HuH-7 (cell line): ENCODE data around the gene HEPN1.

ENCODE experiments used
- DNase-seq: peaks from one replicate; pipeline ENCODE4 v3.0.0; 2011; ENCODE audit warnings: low spot score

HEPN1 gene

GRCh38 chr11:124899383-124900145, 19.5 kb upstream of the HEPN1 start:
- DNase-seq, result no peak

- DNase-seq, result no peak
Observed at GRCh38 chr11:124900464-124900863, 18.6 kb upstream of the HEPN1 start.

DNA sequence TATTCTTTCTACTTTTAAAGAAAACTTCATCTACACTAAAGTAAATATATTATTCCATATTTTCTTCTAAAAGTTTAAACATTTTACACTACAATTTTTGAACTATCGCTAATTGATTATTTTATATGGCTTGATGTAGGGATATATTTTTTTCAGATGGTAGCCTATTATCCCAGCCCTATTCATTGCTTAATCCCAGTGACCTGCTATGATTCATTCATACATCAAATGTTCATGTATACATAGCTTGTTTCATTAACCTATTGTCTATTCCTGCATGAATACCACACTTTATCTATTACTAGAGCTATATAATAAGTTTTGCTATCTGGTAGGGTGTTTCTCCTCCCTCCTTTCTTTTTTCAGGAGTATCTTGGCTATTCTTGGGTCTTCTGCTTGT, 16.4 kb upstream of the HEPN1 start:
- DNase-seq, result no peak

DNA sequence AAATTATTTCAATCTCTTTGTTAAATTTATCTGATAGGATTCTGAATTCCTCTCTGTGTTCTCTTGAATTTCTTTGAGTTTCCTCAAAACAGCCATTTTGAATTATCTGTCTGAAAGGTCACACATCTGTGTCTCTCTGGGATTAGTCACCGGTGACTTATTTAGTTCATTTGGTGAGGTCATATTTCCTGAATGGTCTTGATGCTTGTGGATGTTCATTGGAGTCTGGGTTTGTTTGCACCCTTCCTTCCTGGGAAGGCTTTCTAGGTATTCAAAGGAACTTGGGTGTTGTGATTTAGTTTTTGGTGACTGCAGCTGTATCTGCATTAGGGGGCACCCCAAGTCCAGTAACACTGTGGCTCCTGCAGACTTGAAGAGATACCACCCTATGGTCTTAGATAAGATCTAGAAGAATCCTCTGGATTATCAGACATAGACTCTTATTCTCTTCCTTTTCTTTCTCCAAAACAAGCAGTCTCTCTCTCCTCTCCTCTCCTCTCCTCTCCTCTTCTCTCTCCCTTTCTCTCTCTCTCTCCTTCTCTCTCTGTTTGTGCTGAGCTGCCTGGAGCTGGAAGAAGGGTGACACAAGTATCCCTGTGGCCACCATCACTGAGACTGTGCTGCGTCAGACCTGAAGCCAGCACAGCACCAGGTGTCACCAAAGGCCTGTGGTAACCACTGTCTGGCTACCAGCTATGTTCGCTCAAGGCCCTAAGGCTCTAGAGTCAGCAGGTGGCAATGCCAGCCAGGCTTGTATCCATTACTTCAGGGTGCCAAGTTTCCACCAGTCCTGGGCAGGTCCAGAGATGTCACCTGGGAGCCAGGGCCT, 3.3 kb upstream of the HEPN1 start:
- DNase-seq, result no peak

DNA sequence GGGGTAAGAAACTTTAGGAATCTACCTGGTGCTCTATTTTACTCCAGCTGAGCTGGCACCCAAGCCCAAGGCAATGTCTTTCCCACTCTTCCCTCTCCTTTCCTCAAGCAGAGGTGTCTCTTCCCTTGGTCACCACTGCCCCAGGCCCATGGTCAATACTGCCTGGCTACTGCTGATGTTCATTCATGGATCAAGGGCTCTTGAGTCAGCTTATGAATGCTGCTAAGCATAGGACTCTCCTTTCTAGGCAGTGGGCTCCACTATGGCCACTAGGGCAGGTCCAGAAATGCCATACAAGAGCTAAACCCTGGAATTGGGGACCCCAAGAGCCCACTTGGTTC, 2.7 kb upstream of the HEPN1 start:
- no peak for DNase-seq

- no peak for DNase-seq
Observed at GRCh38 chr11:124917115-124917637, 1.9 kb upstream of the HEPN1 start.

DNA sequence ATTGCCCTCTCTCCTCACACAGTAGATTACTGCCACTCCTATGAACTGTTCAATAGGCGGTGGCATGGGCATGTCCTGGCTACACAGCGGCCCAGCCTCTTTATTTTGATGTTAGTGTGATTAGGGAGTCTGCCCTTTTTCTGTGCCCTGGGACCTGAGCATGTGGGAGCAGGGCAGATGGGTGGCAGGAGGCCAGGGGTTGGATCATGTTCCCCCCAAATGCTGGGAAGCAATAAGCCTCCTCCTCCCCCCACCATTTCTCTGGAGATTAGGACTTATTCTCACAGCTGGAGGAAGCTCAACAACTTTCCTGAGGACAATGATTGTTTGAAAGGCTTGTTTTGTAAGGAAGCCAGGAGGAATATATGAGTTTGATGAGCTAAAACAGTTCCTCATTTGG, 848 bp downstream of the HEPN1 start:
- no peak for DNase-seq

DNA sequence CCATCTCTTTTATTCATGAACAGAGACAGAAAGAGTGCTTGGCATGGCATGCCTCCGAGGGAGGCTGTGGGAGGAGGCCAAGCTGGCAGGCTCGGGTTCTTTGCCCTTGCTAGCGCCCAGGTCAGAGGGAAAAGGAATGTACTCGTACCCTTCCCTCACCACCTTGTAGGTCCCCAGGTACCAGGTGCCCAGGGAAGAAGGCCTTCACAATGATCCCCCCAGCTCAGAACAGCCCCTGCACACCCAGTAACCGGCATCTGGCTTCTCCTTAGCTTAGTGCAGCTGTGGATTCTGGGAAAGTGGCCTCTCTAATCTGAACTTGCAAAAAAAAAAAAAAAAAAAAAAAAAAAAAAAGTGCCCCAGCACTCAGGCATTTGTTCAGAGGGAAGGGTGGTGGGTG, 1.3 kb downstream of the HEPN1 start:
- DNase-seq, result no peak

GRCh38 chr11:124920870-124921609, 2.0 kb downstream of the HEPN1 start:
- no peak for DNase-seq

GRCh38 chr11:124922831-124923230, 3.8 kb downstream of the HEPN1 start:
- no peak for DNase-seq

DNA sequence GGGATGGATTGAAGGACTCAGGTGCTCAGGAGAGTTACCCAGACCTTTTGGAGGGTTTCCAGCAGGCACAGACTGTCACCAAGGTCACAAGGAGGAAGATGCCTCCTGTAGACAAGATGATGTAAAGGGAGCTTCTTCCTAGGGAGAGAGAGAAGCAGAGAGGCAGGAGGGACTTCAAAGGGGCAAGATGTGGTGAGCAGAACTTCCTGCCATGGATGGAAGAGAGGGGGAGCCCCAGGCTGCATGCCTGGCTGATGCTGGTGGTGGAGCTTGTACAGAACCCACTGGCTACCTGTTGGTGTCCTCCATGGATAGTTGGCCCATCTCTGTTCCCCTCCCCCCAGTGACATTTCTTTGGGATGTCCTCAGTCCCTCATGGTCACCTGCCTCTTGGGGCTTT, 4.2 kb downstream of the HEPN1 start:
- DNase-seq, result no peak

- no peak for DNase-seq
Observed at GRCh38 chr11:124928942-124929665, 10.1 kb downstream of the HEPN1 start.

DNA sequence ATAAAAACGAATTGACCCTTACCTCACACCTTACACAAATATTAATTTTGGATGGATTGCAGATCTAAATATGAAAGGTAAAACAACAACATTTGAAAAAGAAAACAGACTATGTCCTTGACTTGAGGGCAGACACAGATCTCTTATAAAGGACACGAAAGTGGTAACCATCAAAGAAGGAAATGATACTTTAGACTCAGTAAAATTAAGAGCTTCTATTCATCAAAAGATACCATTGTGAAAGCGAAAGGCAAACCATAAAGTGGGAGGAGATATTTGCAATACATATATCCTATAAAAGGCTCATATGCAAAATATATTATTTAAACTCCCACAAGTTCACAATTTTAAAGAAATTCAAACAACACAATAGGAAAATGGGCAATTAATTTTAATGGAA, 11.7 kb downstream of the HEPN1 start:
- no peak for DNase-seq

- DNase-seq, result no peak
Observed at GRCh38 chr11:124934862-124935547, 16.0 kb downstream of the HEPN1 start.

DNA sequence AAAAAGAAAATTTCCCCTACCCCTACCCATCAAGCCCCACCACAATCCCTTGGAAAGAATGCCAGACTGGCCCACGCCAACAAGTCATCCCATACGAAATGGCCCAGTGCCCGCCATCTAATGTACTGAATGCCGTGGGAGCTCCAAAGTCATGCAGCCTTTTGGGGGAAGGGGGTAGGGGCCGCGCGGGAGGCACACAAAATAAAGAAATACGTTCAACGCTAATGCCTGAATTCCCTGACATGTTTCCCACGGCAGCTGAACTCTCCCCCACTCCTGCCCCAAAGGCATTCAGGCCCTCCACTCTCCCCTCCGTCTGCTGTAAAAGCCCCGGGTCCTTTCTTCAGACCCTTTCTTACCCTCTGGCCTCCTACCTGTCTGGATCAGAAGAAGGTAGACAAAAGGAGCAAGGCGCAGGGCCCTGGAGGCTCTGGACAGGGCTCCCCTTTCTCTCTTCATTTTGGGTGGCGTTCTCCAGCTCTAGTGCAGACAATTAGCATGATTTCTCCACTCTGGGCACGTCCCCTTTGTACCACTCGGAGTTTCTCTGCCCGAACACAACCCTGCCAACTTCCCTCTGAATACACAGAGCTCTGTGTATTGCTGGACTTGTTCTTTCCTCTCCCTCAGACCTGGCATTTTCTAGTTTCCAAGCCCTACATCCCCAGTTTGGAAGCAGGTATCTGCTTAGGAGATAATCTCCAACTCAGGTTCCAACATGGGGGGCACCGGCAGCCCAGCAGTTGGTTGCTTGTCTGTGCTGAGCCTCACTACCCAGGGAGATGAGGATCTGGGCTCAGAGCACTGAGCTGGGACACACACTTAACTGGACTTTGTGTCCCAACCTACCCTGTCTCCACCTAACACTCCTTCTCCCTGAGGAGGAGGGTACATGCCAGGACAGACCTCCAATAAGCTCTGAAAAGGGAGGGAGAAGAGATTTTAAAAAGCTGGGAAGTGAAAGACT, 16.8 kb downstream of the HEPN1 start, which contains the start of gene HEPACAM:
Gene HEPACAM, minus strand, starts transcription at position 500 of the 967 bp plus-strand sequence. Its CDS starts 41 bp downstream, at position 459.
- DNase-seq, result no peak

DNA sequence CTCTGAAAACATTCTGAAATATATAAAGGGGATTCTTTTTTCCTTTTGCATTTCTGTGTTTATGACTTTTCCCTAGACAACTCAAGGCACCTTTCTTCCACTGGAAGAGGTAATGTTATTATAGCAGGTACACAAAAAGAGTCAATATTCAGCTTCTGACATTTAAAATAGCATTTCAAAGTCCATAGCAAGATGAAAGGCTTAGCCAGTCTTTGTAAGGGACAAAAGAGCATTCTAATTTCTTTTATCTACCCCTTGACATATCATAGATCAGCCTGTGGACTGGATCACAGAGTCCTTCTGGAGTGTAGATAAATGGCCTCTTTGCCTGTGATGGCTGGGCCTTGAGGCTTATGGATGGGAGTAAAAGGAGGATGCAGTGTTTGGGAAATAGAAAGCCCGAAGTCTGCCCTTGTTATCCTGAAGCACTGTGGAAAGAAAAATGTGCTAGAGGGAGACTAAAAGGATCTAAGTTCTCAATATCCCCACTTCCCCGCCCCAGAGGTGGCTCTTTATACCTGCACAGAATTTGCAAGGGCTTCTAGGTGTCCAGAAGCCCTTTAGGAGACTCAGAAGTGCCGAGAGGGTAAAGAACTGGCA, 18.4 kb downstream of the HEPN1 start:
- no peak for DNase-seq

- no peak for DNase-seq
Observed at GRCh38 chr11:124938206-124938765, 19.2 kb downstream of the HEPN1 start.

DNA sequence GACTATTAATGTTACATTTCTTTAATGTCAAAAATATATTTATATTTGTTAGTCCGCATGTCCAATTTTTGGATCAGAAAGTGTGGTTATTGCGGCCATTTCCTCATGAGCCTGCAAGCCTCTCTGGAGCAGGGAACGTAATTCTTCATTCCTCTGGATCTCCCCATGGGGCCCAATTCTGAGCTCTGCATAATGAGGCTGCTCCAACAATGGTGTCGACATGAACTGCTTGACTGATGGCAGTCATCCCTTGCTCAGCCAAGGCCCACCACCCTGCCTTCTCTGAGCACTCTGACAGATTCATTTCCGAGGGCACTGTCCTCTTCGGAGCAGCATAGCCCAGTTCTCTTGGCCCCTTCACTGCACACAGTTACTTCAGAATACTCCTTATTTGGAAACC, 19.9 kb downstream of the HEPN1 start:
- no peak for DNase-seq

DNA sequence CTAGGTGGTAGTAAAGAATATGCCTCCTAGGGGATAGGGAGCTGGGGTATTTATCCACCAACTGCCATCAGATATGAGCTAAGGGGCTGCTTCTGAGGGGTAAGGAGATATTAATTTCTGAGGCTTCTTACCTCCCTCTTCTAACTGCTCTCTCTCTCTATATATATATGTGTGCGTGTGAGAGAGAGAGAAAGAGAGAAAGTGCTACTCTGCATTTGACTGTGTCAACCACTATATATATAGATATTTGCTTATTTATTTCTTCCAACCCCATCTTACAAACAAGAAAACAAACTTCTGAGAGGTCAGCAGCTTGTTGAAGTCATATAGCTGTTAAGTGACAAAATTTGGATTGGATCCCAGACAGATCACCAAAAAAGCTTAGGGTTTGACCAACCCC, 22.7 kb downstream of the HEPN1 start:
- no peak for DNase-seq
